OCI-LY1 (cell line): Measurements from ENCODE around the gene PREB.

Source experiments
- CTCF ChIP-seq: fragments of 200-600 bp; sonication (generic), shearing (Covaris generic); IDR thresholded peaks from 2 replicates; pipeline ENCODE4 v1.5.1; 2017; ENCODE audit warnings: mild to moderate bottlenecking, antibody characterized with exemption, low read length, moderate library complexity, mixed read lengths
- EZH2 ChIP-seq: fragments of 200-600 bp; sonication (generic), shearing (Covaris generic); IDR thresholded peaks from 2 replicates; pipeline ENCODE4 v1.8.0; 2017; ENCODE audit warnings: borderline replicate concordance, mixed run types, mild to moderate bottlenecking, antibody characterized with exemption, low read length, moderate library complexity, mixed read lengths

- TF ChIP-seq CTCF (no peak), EZH2 (no peak)
Measured at GRCh38 chr2:27108221-27108620, 26.2 kb downstream of the PREB start.
